ENCODE results near the gene C5AR1. TPM values are rescaled to one million over a fixed set of nuclear protein-coding genes. Genes with fewer than 3 reads are reported as not detected.
A peak's percentile ranks its signal among the peaks of the same experiment; 100 is the strongest.

C5AR1 gene
- total RNA-seq, 1 experiment from 2014 or later, result 6.2 TPM

DNA sequence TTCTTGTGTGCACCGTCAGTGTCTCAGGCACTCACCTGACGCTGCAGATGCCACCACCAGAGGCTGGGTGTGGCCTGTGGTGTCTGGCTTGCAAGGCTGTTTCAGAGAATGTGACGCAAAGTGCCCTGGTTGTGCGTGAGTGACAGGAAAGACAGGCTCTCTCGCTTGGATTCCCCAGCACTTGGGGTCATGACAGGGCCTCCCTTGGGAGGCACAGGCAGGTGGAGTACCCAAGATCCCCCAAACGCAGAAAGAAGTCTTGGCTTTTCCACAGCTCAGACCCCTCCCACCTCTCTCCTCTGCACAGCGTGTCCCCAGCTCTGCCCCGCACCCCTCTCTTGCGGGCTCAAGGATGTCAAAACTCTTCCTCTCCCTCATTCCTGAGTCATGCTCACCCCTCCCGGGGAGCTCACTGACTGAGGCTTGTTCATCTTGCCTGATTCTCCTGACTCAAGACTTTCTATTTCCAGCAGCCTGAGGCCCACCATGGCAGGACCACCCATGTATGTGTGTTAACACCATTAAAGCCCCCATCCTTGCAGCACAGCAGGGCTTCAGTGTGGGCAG, 60.5 kb downstream of the C5AR1 start:
- no peaks in the 10 kb centered on the region for H3K4me1 Mint-ChIP-seq (ENCODE audit: low read depth, unreplicated experiment)
- DNase-seq, result no peak
- TF ChIP-seq, protein P1, sequence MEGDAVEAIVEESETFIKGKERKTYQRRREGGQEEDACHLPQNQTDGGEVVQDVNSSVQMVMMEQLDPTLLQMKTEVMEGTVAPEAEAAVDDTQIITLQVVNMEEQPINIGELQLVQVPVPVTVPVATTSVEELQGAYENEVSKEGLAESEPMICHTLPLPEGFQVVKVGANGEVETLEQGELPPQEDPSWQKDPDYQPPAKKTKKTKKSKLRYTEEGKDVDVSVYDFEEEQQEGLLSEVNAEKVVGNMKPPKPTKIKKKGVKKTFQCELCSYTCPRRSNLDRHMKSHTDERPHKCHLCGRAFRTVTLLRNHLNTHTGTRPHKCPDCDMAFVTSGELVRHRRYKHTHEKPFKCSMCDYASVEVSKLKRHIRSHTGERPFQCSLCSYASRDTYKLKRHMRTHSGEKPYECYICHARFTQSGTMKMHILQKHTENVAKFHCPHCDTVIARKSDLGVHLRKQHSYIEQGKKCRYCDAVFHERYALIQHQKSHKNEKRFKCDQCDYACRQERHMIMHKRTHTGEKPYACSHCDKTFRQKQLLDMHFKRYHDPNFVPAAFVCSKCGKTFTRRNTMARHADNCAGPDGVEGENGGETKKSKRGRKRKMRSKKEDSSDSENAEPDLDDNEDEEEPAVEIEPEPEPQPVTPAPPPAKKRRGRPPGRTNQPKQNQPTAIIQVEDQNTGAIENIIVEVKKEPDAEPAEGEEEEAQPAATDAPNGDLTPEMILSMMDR (IDR thresholded peaks at IDR 0.05; ENCODE audit: unreplicated experiment), result no peak
- peak overlapping the region; percentile 16 for H3K27ac Mint-ChIP-seq (ENCODE audit: unreplicated experiment)
- no TSS peak for BruUV-seq (replicated peaks)
- intact Hi-C loops (cut with micrococcal nuclease; ENCODE audit: unreplicated experiment), result no loop called here
- H3K27me3 Mint-ChIP-seq (ENCODE audit: unreplicated experiment), result no peaks in the 10 kb centered on the region
- H3K4me3 Mint-ChIP-seq (ENCODE audit: low read depth, unreplicated experiment), result no peak overlapping the region
- CTCF ChIA-PET, result no interaction called here
- H3K9me3 Mint-ChIP-seq (ENCODE audit: low read depth, unreplicated experiment), result no peaks in the 10 kb centered on the region
- H3K36me3 Mint-ChIP-seq (ENCODE audit: insufficient read depth, unreplicated experiment), result peaks cover 66% of the 10 kb centered on the region

DNA sequence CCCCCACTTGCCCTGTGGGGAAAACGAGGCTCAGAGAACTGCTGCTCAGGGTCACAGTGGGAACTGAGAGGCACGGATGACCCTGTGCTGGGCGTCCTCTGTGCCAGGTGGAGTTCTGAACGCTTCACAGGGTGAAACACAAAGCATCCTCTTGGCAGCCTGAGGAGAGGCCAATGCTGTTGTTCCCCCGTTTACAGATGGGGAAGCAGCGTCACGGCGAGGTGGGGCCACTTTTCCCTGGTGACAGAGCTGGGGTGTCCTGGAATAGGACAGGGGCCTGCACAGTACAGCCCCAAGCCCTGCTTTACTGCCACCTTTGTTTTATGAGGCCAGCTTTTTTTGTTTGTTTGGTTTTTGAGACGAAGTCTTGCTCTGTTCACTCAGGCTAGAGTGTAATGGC, 61.6 kb downstream of the C5AR1 start:
- CTCF ChIA-PET, result no interaction called here
- Mint-ChIP-seq H3K9me3 (ENCODE audit: low read depth, unreplicated experiment) (no peaks in the 10 kb centered on the region), H3K4me3 (ENCODE audit: low read depth, unreplicated experiment) (no peak overlapping the region), H3K4me1 (ENCODE audit: low read depth, unreplicated experiment) (no peaks in the 10 kb centered on the region), H3K36me3 (ENCODE audit: insufficient read depth, unreplicated experiment) (peaks cover 71% of the 10 kb centered on the region), H3K27ac (ENCODE audit: unreplicated experiment) (no peak overlapping the region), H3K27me3 (ENCODE audit: unreplicated experiment) (no peaks in the 10 kb centered on the region)
- TF ChIP-seq, protein P1 (IDR thresholded peaks at IDR 0.05; ENCODE audit: unreplicated experiment), result no peak
- DNase-seq, result no peak
- intact Hi-C loops (cut with micrococcal nuclease; ENCODE audit: unreplicated experiment), result no loop called here
- no TSS peak for BruUV-seq (replicated peaks)

Other genes starting within 250 kb of the C5AR1 start
- gene ZC3H4, start 196.1 kb upstream of the C5AR1 start, total RNA-seq (2022), result 73.0 and 85.2 TPM in 2 replicates
- gene SAE1, start 179.0 kb upstream of the C5AR1 start, total RNA-seq (2022), result 169 and 174 TPM in 2 replicates
- gene BBC3, start 78.7 kb upstream of the C5AR1 start, total RNA-seq (2022), result 8.6 and 9.8 TPM in 2 replicates
- gene CCDC9, start 53.3 kb upstream of the C5AR1 start, total RNA-seq (2022), result 38.2 and 39.1 TPM in 2 replicates
- 12.9 and 13.9 TPM in 2 replicates for gene INAFM1, start 35.0 kb upstream of the C5AR1 start, total RNA-seq (2022)
- 0.31 TPM in 1 of 2 replicates, not detected in the other for gene C5AR2, start 22.3 kb downstream of the C5AR1 start, total RNA-seq (2022)
- 51.4 and 51.6 TPM in 2 replicates for gene DHX34, start 39.5 kb downstream of the C5AR1 start, total RNA-seq (2022)
- gene MEIS3, start 109.7 kb downstream of the C5AR1 start, total RNA-seq (2022), result 0.87 and 2.0 TPM in 2 replicates
- gene SLC8A2, start 162.0 kb downstream of the C5AR1 start, total RNA-seq (2022), result 0.12 and 0.33 TPM in 2 replicates
- 22.8 and 24.0 TPM in 2 replicates for gene KPTN, start 174.4 kb downstream of the C5AR1 start, total RNA-seq (2022)
- gene NAPA, start 205.2 kb downstream of the C5AR1 start, total RNA-seq (2022), result 158 and 181 TPM in 2 replicates

All from Calu3 (cell line).